Measurements from ENCODE around the gene GLG1.

- TF ChIP-seq CTCF (IDR thresholded peaks at IDR 0.05; ENCODE audit: low read depth, low read length) = no peak
- no peak for TF ChIP-seq POLR2A (IDR thresholded peaks at IDR 0.05; ENCODE audit: extremely low read depth, insufficient read length)
These were observed 110.9 kb downstream of the GLG1 start for GRCh38 chr16:74496054-74496453.

Measured in NB4 (cell line).